AG08396 (cell line): ENCODE measurements around the gene DIP2B.
"Not testable (repeated sequence)": the region's sequence is repeated elsewhere in the genome, so short reads cannot be mapped to it uniquely, and the experiment has no call there.

ENCODE experiments used
- DNase-seq: peaks from one replicate; pipeline ENCODE4 v3.0.0; 2012; ENCODE audit warnings: low spot score, mixed read lengths

DIP2B gene

DNA sequence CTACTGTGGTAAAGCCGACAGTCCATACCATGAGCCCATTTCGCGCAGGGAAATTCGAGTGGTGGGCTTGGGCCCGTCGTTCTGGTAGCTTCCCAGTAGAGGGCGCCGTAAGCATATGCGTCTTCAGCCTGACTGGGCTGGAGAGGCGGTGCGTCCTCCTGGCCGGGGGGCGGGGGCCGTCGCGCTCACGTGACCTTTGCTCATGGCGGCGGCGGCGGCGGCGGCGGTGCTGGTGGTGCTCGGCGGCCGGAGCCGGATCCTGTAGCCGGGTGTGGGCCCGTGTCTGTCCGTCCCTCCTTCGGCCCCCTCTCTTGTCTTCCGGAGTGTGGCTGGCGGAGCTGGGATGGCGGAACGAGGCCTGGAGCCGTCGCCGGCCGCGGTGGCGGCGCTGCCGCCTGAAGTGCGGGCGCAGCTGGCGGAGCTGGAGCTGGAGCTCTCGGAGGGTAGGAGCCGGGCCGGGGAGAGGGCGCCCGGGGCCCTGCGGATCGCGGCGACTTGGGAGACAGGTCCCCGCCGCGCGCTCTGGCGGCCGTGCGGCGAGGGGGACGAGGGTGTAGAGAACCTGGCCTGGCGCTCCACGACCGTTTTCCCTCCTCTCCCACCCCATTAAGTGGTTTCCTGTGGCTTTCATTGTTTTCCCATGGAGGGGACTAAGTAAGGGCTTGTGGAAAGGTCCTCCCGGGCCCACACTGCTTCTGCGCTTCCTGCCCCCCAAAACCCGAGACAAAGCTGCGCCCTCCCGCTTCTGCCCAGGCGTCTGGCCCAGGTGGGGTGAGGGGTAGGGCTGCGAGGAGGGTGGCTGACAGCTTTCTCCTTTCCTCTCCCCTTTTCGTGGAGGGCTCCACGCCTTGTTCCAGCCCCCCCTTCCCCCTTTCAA lies at the start of gene DIP2B:
Gene DIP2B, plus strand, starts transcription at position 188 of the 877 bp plus-strand sequence. Its CDS starts 156 bp downstream, at position 344.
- peak; percentile 93 for DNase-seq

- peak; percentile 16 for DNase-seq
Observed at GRCh38 chr12:50458606-50459005, 46.2 kb upstream of the DIP2B start.

- DNase-seq: no peak
Observed at GRCh38 chr12:50467439-50467838, 37.3 kb upstream of the DIP2B start.

DNA sequence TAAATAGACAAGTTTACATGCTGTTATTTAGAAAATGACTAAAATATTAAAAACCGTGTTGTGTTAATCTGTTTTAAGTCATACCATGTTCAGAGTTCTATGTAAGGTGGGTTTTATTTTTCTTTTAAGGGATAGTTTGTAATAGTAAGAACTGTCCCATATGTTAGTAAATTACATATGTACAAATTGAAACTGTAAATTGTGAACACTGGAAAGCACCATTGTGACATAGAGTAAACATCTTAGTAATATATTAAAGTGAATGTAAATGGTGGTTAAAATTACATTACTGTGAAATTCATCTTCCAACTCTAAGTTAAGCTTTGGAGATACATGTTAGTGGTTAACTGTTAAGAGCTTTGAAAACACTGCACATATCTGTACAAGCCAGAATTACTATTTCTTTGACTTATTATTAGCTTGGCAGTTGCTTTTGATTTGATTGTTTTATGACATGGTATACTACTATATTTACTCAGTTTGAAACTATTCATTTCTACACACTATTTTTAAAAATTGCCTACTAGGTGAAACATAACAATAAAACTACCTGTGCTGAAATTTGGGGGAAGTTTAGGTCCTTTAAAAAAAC lies 27.4 kb upstream of the DIP2B start:
- no peak for DNase-seq

- DNase-seq: no peak
Observed at GRCh38 chr12:50482571-50482970, 22.2 kb upstream of the DIP2B start.

GRCh38 chr12:50483488-50483887 lies 21.3 kb upstream of the DIP2B start:
- no peak for DNase-seq

- no peak for DNase-seq
Observed at GRCh38 chr12:50488801-50489200, 16.0 kb upstream of the DIP2B start.

DNA sequence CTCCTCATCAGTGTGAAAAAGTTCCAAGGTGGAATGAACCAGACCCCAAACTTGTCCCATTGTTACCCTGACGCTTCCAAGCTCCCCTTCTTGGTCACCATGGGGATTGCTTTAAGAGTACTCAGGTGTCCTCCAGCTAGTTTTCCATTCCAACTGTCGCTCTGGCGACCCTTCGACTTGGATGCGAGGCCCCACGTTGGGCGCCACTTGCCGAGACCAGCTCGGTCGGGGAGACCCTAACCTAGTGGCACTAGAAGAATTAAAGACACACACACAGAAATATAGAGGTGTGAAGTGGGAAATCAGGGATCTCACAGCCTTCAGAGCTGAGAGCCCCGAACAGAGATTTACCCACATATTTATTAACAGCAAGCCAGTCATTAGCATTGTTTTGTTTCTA lies 6.7 kb upstream of the DIP2B start:
- not testable (repeated sequence) for DNase-seq

DNA sequence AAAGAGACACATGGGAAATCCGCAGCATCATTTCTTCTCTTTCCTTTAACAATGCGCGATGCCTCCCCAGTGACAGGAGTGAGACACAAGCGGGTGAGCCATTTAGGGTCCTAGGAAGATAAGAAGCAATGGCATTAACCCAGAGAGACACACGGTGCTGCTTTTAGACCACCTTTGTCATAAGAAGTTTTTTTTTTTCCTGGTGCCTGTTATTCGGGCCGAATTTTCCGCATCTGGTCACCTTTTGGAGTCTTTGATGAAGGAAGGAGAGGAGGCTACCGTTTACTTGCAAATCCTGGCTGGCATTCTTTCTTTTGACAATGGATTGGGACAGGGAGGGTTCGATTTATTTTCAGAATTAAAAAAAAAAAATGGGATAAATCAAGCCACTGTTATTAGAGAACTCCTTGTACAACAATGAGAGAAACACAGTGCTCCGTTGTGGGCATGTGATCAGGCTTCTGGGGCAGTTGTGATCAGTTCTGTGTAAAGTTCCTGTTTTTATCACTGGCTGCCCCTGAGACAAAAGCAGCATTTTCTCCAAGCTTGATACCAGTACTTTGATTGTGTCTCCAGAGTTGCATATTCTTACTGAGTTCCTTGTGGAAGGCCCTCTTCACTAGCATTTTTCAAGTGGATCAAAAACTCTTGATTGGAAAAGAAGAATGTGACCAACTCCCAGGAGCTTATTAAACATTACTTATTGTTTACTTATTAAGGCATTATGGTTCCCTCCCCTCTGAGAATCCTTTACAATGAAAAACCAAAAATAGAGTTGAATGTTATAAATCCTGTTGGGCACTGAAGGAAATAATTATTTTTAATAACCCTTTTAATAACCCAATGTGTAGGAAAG lies 1.1 kb downstream of the DIP2B start:
- no peak for DNase-seq

GRCh38 chr12:50506753-50507473 lies 2.1 kb downstream of the DIP2B start:
- DNase-seq: no peak

GRCh38 chr12:50507474-50507838 lies 2.7 kb downstream of the DIP2B start:
- DNase-seq: no peak

DNA sequence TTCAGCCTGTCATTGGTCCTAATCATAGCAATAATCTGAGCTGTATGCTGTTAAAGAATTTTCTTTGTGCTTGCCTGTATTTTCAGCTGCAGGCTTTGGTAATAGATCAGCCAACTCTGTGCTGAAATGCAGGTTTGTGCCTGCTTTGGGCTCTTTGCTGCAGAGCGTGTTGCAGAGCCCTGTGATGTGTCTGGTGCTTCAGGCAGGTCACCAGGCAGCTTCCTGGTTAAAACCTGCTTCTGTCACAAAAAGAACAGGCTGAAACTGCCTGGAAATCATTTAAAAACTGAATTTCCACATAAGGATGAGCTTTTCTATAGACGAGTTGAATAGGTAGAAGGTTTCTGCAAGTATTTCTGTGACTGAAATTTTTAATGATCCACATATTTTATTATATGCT lies 3.1 kb downstream of the DIP2B start:
- no peak for DNase-seq

DNA sequence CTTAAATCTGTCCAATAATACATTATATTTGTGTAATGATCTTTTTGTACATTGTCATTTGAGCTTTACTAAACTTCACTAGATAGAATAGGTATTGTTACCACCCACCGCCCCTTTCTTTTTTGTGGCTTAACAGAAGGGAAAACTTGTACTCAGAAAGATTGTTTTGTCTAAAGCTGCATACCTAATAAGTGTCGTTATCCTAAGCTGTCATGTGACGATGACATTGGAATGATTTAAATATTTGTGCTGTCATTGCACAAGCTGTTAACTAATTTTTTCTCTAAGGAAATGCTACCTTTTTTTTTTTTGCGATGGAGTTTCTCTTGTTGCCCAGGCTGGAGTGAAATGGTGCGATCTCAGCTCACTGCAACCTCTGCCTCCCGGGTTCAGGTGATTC lies 3.6 kb downstream of the DIP2B start:
- no peak for DNase-seq

GRCh38 chr12:50508970-50509663 lies 4.3 kb downstream of the DIP2B start:
- DNase-seq: no peak

GRCh38 chr12:50514526-50515276 lies 9.9 kb downstream of the DIP2B start:
- no peak for DNase-seq

DNA sequence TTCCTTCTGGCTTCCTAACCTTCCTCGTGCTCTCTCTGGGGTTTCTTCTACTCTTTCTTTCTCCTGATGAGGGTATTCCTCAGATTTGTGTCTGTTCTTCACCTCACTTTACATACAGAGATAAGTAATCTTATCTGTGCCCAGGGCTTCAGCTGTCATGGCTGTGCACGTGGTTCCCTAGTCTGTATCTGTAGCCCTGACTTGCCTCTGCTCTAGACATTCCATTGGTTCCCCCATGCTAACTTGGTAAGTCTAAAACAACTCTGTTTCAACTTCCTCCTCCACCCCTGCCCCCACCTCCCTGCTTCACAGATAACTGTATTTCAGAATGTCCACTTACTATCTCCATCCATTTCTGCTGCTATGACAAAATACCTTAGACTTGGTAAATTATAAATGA lies 10.8 kb downstream of the DIP2B start:
- no peak for DNase-seq

DNA sequence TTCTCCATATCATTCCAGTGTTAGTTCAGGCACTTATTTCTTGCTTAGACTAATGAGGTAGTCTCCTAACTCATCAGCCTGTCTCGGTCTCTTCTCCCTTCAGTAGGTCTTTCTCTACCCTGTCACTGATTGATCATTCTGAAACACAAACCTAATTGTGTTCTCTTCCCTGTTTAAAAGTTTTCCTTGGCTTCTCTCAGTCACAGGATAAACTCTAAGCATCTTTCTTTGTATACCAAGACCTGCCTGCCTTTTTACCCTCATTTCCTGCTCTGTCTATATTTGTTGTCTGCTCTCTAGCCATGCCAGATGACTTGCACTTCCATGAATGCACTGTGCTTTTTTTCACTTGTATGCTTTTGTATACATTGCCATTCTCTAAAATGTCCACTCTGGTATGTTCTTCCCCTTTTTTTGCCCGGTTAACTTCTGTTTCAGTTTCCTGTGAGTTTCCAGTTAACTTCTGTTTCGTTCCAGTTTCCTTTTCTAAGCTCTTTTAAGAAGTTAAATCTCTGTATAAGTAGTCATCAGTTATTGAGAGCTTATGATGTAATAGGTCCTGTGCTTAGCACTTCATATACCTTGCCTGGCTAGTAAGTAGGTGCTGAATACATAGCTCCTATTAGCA lies 12.8 kb downstream of the DIP2B start:
- peak; percentile 26 for DNase-seq

- no peak for DNase-seq
Observed at GRCh38 chr12:50518090-50518489, 13.3 kb downstream of the DIP2B start.

DNA sequence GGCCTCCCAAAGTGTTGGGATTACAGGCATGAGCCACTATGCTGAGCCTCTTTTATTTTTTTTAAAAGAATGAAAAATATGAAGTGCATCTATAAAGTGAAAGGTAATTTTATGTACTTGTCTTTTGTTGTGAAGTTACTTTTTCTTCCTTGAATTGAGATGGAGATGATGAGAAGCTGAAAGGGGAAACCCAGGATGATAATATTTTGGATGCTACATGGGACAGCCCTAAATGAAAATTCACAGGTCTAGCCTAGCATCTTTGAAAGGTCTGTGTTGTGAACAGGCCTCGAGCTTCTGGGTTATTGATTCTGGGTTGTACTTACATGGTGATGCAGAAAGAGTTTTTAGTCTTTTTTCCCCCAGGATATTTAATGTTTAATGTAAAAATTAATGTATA lies 14.6 kb downstream of the DIP2B start:
- no peak for DNase-seq
